ENCODE results near the gene LMBRD2.

LMBRD2 gene

DNA sequence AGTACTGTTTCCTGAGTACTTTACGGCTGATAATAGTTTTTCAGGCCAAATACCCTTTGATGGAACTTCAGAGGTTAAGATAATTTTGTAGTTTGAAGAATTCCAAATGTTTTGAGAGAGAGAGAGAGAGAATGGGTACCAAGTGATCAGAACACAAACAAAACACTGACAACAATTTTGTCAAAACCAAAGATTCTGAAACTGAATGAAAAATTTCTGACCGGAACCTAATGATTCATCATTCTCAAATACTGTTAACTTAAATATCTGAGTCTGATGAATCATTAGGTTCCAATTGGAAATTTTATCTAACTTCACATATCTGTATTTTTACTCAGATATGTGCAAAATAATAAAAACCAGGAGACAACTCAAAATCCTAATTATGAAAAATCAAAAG, 4.0 kb downstream of the LMBRD2 start:
- TF ChIP-seq, protein P1, sequence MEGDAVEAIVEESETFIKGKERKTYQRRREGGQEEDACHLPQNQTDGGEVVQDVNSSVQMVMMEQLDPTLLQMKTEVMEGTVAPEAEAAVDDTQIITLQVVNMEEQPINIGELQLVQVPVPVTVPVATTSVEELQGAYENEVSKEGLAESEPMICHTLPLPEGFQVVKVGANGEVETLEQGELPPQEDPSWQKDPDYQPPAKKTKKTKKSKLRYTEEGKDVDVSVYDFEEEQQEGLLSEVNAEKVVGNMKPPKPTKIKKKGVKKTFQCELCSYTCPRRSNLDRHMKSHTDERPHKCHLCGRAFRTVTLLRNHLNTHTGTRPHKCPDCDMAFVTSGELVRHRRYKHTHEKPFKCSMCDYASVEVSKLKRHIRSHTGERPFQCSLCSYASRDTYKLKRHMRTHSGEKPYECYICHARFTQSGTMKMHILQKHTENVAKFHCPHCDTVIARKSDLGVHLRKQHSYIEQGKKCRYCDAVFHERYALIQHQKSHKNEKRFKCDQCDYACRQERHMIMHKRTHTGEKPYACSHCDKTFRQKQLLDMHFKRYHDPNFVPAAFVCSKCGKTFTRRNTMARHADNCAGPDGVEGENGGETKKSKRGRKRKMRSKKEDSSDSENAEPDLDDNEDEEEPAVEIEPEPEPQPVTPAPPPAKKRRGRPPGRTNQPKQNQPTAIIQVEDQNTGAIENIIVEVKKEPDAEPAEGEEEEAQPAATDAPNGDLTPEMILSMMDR (IDR thresholded peaks at IDR 0.05): no peak

DNA sequence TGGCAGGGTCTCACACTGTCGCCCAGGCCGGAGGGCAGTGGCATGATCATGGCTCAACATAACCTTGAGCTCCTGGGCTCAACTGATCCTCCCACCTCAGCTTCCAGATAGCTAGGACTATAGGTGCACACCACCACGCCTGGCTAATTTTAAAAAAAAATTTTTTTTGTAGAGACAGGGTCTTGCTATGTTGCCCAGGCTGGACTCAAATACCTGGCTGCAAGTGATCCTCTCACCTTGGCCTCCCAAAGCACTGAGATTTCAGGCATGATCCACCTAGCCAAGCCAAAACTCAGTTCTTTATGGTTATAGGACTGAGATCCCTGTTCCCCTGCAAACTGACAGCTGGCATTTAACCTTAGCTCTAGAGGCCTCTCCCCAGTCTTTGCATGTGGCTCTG, 5.3 kb downstream of the LMBRD2 start:
- TF ChIP-seq, protein P1 (IDR thresholded peaks at IDR 0.05): no peak

DNA sequence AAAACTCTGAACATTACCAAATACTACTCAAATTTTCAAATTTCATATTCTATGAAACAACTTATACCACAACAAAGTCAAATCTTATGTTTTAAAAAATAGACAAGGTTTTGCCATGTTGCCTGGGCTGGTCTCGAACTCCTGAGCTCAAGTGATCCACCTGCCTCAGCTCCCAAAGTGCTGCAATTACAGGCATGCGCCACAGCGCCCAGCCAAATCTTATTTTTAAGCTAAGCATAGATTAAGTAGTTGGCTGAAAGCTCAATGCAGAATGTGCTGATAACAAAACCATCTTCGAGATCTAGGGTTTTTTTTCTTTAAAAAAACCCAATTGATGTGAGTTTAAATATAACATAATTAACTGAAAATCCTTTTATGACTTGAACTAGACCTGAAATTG, 6.4 kb downstream of the LMBRD2 start:
- TF ChIP-seq, protein P1 (IDR thresholded peaks at IDR 0.05): no peak

DNA sequence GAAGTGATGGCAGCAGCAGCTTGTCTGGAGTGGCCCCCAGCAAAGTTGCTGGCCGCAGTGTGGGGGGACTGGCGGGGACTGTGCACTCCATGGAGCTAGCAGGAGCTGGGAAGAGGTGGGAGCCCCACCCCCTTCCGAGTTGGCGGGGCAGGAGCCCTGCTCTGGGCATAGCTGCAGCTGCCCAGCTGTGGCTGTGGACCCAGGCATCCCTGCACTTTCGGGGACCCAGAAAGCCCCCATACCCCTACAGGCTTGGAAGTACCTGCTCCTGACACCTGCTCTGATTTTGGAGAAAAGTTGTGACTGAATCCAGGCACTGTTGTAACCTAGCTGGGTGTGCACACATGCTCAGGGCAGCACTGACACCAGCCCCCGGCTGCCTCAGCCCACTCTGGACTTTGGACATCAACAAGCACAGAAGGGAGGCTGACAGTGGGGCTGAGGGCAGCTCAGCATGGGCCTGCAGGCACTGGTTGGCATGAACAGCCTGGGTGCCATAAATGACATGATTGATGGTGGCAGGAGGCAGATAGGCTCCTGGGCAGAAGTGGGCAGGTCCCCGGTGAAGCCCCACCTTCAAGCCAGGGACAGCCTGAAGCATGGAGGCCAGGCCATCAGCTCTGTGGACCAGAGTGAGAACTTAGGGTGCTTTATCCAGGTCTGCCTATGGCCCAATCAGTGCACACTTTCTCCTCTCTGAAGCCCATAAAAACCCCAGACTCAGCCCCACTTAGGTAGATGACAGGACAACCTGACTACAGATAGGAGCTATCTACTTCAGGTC, 12.6 kb downstream of the LMBRD2 start:
- TF ChIP-seq, protein P1 (IDR thresholded peaks at IDR 0.05): no peak

DNA sequence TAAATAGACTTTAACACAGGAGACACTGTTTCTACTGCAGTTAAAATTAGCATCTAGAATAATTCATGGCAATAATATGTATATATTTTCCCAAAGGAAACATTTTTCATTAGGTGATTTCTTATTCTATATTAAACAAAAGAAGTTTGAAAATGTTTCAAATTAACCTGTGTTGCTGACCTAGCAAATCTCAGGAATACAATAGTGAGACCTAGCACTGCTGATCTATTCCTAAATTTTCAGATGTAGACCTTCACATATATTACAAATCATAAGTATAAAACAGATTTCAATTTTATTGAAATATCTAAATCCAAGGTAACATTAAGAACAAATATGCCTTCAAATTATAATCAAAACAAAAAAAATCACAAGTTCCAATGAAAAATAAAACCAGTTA, 15.1 kb downstream of the LMBRD2 start:
- TF ChIP-seq, protein P1 (IDR thresholded peaks at IDR 0.05): no peak

DNA sequence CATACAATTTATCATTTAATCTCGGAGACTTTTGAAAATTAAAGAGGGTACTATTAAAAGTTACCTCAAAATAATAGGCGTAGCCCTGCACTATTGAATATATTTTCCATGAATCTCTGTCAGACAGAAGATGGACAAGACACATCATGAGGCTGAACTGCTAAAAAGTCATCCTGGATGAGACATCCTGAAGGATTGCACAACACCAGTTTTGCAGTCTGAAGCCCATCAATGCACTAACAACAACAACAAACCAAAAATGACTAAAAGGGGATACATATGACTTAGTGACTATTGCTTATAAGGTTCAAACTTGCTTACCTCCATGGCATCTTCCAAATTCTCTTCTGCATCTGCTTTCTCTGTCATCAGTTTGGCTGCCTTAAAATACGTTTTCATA, 15.7 kb downstream of the LMBRD2 start:
- TF ChIP-seq, protein P1 (IDR thresholded peaks at IDR 0.05): no peak

DNA sequence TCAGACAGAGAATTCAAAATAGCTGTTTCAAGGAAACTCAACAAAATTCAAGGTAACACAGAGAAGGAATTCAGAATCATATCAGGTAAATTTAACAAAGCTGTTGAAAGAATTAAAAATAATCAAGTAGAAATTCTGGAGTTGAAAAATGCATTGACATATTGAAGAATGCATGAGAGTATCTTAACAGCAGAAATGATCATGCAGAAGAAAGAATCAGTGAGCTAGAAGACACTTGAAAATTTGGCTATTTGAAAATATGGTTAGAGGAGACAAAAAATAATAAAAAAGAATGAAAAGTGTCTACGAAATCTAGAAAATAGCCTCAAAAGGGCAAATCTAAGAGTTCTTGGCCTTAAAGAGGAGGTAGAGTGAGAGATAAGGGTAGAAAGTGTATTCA, 22.9 kb downstream of the LMBRD2 start:
- TF ChIP-seq, protein P1 (IDR thresholded peaks at IDR 0.05): no peak

DNA sequence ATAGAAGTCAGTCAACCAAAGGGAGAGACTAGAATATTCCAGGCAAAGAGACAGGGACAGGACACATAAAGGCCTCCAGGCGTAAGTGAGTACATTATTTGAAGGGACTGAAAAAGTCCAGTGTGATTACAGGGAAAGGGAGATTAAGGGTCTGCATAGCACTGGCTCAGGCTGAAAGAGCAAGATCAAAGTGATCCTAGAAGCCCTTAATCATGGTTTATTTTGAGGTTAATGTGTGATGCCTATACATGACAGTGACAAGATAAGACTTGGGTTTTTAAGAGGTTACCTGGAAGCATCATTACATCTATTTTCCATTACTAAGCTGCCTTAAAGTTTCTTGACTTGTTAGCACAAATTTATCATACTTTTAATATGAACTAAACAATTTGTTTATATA, 25.8 kb downstream of the LMBRD2 start:
- TF ChIP-seq, protein P1 (IDR thresholded peaks at IDR 0.05): no peak
